ENCODE results near the gene STAT5B. TPM values are rescaled to one million over a fixed set of nuclear protein-coding genes. Genes with fewer than 3 reads are reported as not detected.
A peak's percentile ranks its signal among the peaks of the same experiment; 100 is the strongest.

The STAT5B gene
- total and polyA plus RNA-seq, 11 donors = 13.0 to 51.9 (median 31.4) TPM

- ATAC-seq (no peak), DNase-seq (no peak)
- no peak overlapping the region for H3K4me3 ChIP-seq
- no peak overlapping the region for H3K27ac ChIP-seq
- TF ChIP-seq POLR2A (IDR thresholded peaks at IDR 0.05) (no peak), CTCF (IDR thresholded peaks at IDR 0.05) (no peak)
- no peaks in the 10 kb centered on the region for H3K4me1 ChIP-seq
- H3K36me3 ChIP-seq = no peaks in the 10 kb centered on the region
- intact Hi-C loops (cut with DNase I) = no loop called here
- H3K9me3 ChIP-seq = no peaks in the 10 kb centered on the region
- H3K27me3 ChIP-seq = no peaks in the 10 kb centered on the region
- 69 to 80% (median 75%) methylated on average over 14 of the region's 14 CpGs for WGBS, 4 donors
Measured at GRCh38 chr17:42174126-42174783, 101.9 kb downstream of the STAT5B start.

- Histone ChIP-seq H3K9me3 (no peaks in the 10 kb centered on the region), H3K36me3 (no peaks in the 10 kb centered on the region)
- WGBS, 4 donors = 44 to 59% (median 49%) methylated on average over 11 of the region's 11 CpGs
Measured at GRCh38 chr17:42171831-42172230, 104.4 kb downstream of the STAT5B start.

GRCh38 chr17:42169351-42169750, 106.8 kb downstream of the STAT5B start:
- intact Hi-C loops (cut with DNase I) = no loop called here
- TF ChIP-seq POLR2A (IDR thresholded peaks at IDR 0.05) (no peak), CTCF (IDR thresholded peaks at IDR 0.05) (no peak)
- Histone ChIP-seq H3K4me3 (no peak overlapping the region), H3K27me3 (no peaks in the 10 kb centered on the region), H3K4me1 (no peaks in the 10 kb centered on the region), H3K27ac (no peak overlapping the region), H3K36me3 (no peaks in the 10 kb centered on the region), H3K9me3 (no peaks in the 10 kb centered on the region)
- ATAC-seq (no peak), DNase-seq (no peak)
- 90 to 97% (median 92%) methylated on average over 19 to 29 of the region's 29 CpGs for WGBS, 4 donors

More at GRCh38 chr17:42171831-42172230, 104.4 kb downstream of the STAT5B start:
- Histone ChIP-seq H3K27ac (no peak overlapping the region), H3K4me1 (no peaks in the 10 kb centered on the region), H3K4me3 (no peak overlapping the region), H3K27me3 (no peaks in the 10 kb centered on the region)
- TF ChIP-seq POLR2A (IDR thresholded peaks at IDR 0.05) (no peak), CTCF (IDR thresholded peaks at IDR 0.05) (peak in 1 of 12 donors; percentile 14)
- intact Hi-C loops (cut with DNase I) = no loop called here
- DNase-seq = peak in 2 of 5 donors; percentile 55 to 61
- ATAC-seq = peak in 1 of 4 donors; percentile 9

GRCh38 chr17:42167807-42168206, 108.4 kb downstream of the STAT5B start:
- 93 to 95% (median 94%) methylated on average over 8 of the region's 8 CpGs for WGBS, 4 donors
- Histone ChIP-seq H3K9me3 (no peaks in the 10 kb centered on the region), H3K4me3 (no peak overlapping the region)

More at GRCh38 chr17:42167807-42168206, 108.4 kb downstream of the STAT5B start:
- no peak overlapping the region for H3K27ac ChIP-seq
- H3K4me1 ChIP-seq = no peaks in the 10 kb centered on the region
- intact Hi-C loops (cut with DNase I) = no loop called here
- DNase-seq (no peak), ATAC-seq (no peak)
- H3K36me3 ChIP-seq = no peaks in the 10 kb centered on the region
- no peaks in the 10 kb centered on the region for H3K27me3 ChIP-seq
- TF ChIP-seq CTCF (IDR thresholded peaks at IDR 0.05) (no peak), POLR2A (IDR thresholded peaks at IDR 0.05) (no peak)
